WTC11 (cell line): ENCODE measurements around the gene GCFC2. TPM values are rescaled to one million over a fixed set of nuclear protein-coding genes. Genes with fewer than 3 reads are reported as not detected.

ENCODE experiments used
- ATAC-seq: fragments of 200-7000 bp; cut with Tn5 transposase; 2 replicates; pipeline ENCODE4 v1.10.0; 2021; ENCODE audit warnings: mild to moderate bottlenecking, moderate library complexity
- CTCF ChIA-PET: fragments of 300-600 bp; sonication (Branson Sonifier 250); formaldehyde crosslinking; loops from one replicate; lab custom pipeline; 2021; ENCODE audit warnings: antibody characterized with exemption; lab: Charles Lee
- POLR2A ChIA-PET: fragments of 350-600 bp; sonication (Branson Sonifier 250); formaldehyde crosslinking; loops from one replicate; lab custom pipeline; 2021; ENCODE audit warnings: antibody characterized with exemption; lab: Charles Lee
- DNase-seq: peaks from one replicate; pipeline ENCODE4 v3.0.0; 2021; ENCODE audit warnings: low spot score
- H3K27ac Mint-ChIP-seq: 2 replicates; pipeline ENCODE4 v1.8.0; 2021; ENCODE audit warnings: mixed read lengths
- H3K27me3 Mint-ChIP-seq: 2 replicates; pipeline ENCODE4 v1.8.0; 2021; ENCODE audit warnings: low read depth, mild to moderate bottlenecking, moderate library complexity, mixed read lengths
- H3K36me3 Mint-ChIP-seq: 2 replicates; pipeline ENCODE4 v1.8.0; 2021; ENCODE audit warnings: mixed read lengths
- H3K4me1 Mint-ChIP-seq: 2 replicates; pipeline ENCODE4 v1.8.0; 2022; ENCODE audit warnings: mixed read lengths
- H3K4me3 Mint-ChIP-seq: 2 replicates; pipeline ENCODE4 v1.8.0; 2021; ENCODE audit warnings: mild to moderate bottlenecking, moderate library complexity, mixed read lengths
- H3K9me3 Mint-ChIP-seq: 2 replicates; pipeline ENCODE4 v1.8.0; 2021; ENCODE audit warnings: mixed read lengths
- AR ChIP-seq: fragments of 250-450 bp; sonication (Bioruptor Pico); IDR thresholded peaks from 2 replicates; pipeline ENCODE4 v1.9.0; 2021; ENCODE audit warnings: mild to moderate bottlenecking
- CDX4 ChIP-seq: fragments of 250-450 bp; sonication (Bioruptor Pico); IDR thresholded peaks from 2 replicates; pipeline ENCODE4 v1.9.0; 2021; ENCODE audit warnings: moderate library complexity, mild to moderate bottlenecking, inconsistent platforms, borderline replicate concordance
- CTCF ChIP-seq: fragments of 200-600 bp; IDR thresholded peaks from 2 replicates; pipeline ENCODE4 v1.8.0; 2022; ENCODE audit warnings: antibody characterized with exemption
- ETV6 ChIP-seq: sonication (generic); formaldehyde crosslinking; IDR thresholded peaks from 2 replicates; pipeline ENCODE4 v1.8.1; 2022; ENCODE audit warnings: mild to moderate bottlenecking, missing genetic modification reagents
- FOXK1 ChIP-seq: sonication (generic); formaldehyde crosslinking; IDR thresholded peaks from 2 replicates; pipeline ENCODE4 v1.8.0; 2022; ENCODE audit warnings: mild to moderate bottlenecking, moderate library complexity, missing genetic modification reagents
- HMGXB4 ChIP-seq: sonication (generic); formaldehyde crosslinking; IDR thresholded peaks from 2 replicates; pipeline ENCODE4 v1.8.1; 2023; ENCODE audit warnings: mild to moderate bottlenecking, moderate library complexity, missing genetic modification reagents
- MYBL2 ChIP-seq: sonication (generic); formaldehyde crosslinking; IDR thresholded peaks from 2 replicates; pipeline ENCODE4 v1.8.1; 2023; ENCODE audit warnings: mild to moderate bottlenecking, moderate library complexity, missing genetic modification reagents
- NFYB ChIP-seq: sonication (generic); formaldehyde crosslinking; conservative IDR thresholded peaks from 2 replicates; pipeline ENCODE4 v1.8.0; 2022; ENCODE audit warnings: low read depth, missing genetic modification reagents
- NR2C2 ChIP-seq: sonication (generic); formaldehyde crosslinking; IDR thresholded peaks from 2 replicates; pipeline ENCODE4 v1.8.0; 2022; ENCODE audit warnings: mild to moderate bottlenecking, missing genetic modification reagents
- PRDM15 ChIP-seq: sonication (generic); formaldehyde crosslinking; IDR thresholded peaks from 2 replicates; pipeline ENCODE4 v1.8.0; 2022; ENCODE audit warnings: missing genetic modification reagents
- SOX15 ChIP-seq: fragments of 250-450 bp; sonication (Bioruptor Pico); IDR thresholded peaks from 2 replicates; pipeline ENCODE4 v1.9.0; 2021; ENCODE audit warnings: mild to moderate bottlenecking
- TEAD1 ChIP-seq: sonication (generic); formaldehyde crosslinking; IDR thresholded peaks from 2 replicates; pipeline ENCODE4 v1.8.0; 2022; ENCODE audit warnings: mild to moderate bottlenecking, missing genetic modification reagents
- ZNF232 ChIP-seq: sonication (generic); formaldehyde crosslinking; IDR thresholded peaks from 2 replicates; pipeline ENCODE4 v1.8.0; 2022; ENCODE audit warnings: mild to moderate bottlenecking, missing genetic modification reagents
- ZNF396 ChIP-seq: fragments of 250-450 bp; sonication (Bioruptor Pico); IDR thresholded peaks from 2 replicates; pipeline ENCODE4 v1.8.0; 2021; ENCODE audit warnings: mild to moderate bottlenecking, moderate library complexity, borderline replicate concordance
- ZNF425 ChIP-seq: fragments of 250-450 bp; sonication (Bioruptor Pico); conservative IDR thresholded peaks from 2 replicates; pipeline ENCODE4 v1.9.0; 2021; ENCODE audit warnings: mild to moderate bottlenecking
- ZNF512 ChIP-seq: sonication (generic); formaldehyde crosslinking; IDR thresholded peaks from 2 replicates; pipeline ENCODE4 v1.8.1; 2022; ENCODE audit warnings: missing genetic modification reagents, borderline replicate concordance
- ZSCAN18 ChIP-seq: fragments of 250-450 bp; sonication (Bioruptor Pico); IDR thresholded peaks from 2 replicates; pipeline ENCODE4 v2.1.2; 2022; ENCODE audit warnings: mild to moderate bottlenecking, moderate library complexity
- total RNA-seq: library from RNA; stranded (reverse); gene quantifications from 3 replicates; pipeline ENCODE4 v1.2.3, GENCODE V29; 2021

GCFC2 gene
- total RNA-seq, 1 experiment from 2014 or later: 14.4 TPM

GRCh38 chr2:75627902-75628504 lies 82.7 kb downstream of the GCFC2 start:
- POLR2A ChIA-PET: no interaction called here
- H3K27ac Mint-ChIP-seq: no peak overlapping the region
- no peak overlapping the region for H3K4me3 Mint-ChIP-seq
- TF ChIP-seq ZSCAN18 (no peak), SOX15 (CRISPR knock-in tag) (no peak), MYBL2 (CRISPR knock-in tag) (no peak), HMGXB4 (CRISPR knock-in tag) (no peak), CTCF (peak; percentile 78)
- TF ChIP-seq, all 79 proteins: peak for 1
- DNase-seq: peak; percentile 85
- CTCF ChIA-PET: interaction anchor here (0.5 to 1.7 kb wide), 36 partner anchors 9 to 719 kb away, joined by 3 to 24 read pairs (median 4); partner anchors contain the start of genes EVA1A and MRPL19
- Mint-ChIP-seq H3K4me1 (peaks cover 9% of the 10 kb centered on the region), H3K27me3 (no peaks in the 10 kb centered on the region), H3K36me3 (no peaks in the 10 kb centered on the region), H3K9me3 (no peaks in the 10 kb centered on the region)
- peak; percentile 92 for ATAC-seq

- H3K36me3 Mint-ChIP-seq: no peaks in the 10 kb centered on the region
- ATAC-seq: no peak
- H3K4me1 Mint-ChIP-seq: no peaks in the 10 kb centered on the region
- ChIA-PET POLR2A (no interaction called here), CTCF (no interaction called here)
- H3K9me3 Mint-ChIP-seq: peaks cover under 1% of the 10 kb centered on the region; the same call in 1 of the 2 replicates
- H3K4me3 Mint-ChIP-seq: no peak overlapping the region
- no peaks in the 10 kb centered on the region; the same call in 1 of the 2 replicates for H3K27me3 Mint-ChIP-seq
- no peak overlapping the region for H3K27ac Mint-ChIP-seq
- DNase-seq: no peak
- TF ChIP-seq NFYB (CRISPR knock-in tag) (no peak), FOXK1 (CRISPR knock-in tag) (no peak), ZNF425 (CRISPR knock-in tag) (no peak), CDX4 (CRISPR knock-in tag) (no peak), PRDM15 (CRISPR knock-in tag) (no peak), ZNF396 (CRISPR knock-in tag) (no peak), TEAD1 (CRISPR knock-in tag) (no peak), ZNF512 (no peak), ZNF232 (CRISPR knock-in tag) (no peak), AR (CRISPR knock-in tag) (no peak), ETV6 (CRISPR knock-in tag) (no peak), NR2C2 (CRISPR knock-in tag) (no peak)
These were observed 87.8 kb downstream of the GCFC2 start for GRCh38 chr2:75622929-75623328.
